Keratinocyte (primary cell): ENCODE measurements around the gene SQSTM1.

ENCODE experiments used
- EZH2 ChIP-seq: IDR thresholded peaks from one replicate; pipeline ENCODE4 v1.6.1; 2012; ENCODE audit warnings: inconsistent platforms, mild to moderate bottlenecking, low read length, moderate library complexity
- TF ChIP-seq, protein P1 (sequence below), 3 experiments: IDR thresholded peaks in 1 of 3; conservative IDR thresholded peaks in 1 of 3; optimal IDR thresholded peaks in 1 of 3; 2 replicates in 2 of 3; 3 replicates in 1 of 3; pipeline versions ENCODE3 to v1.5.1; 2011; ENCODE audit warnings: low read length in 3 of 3, mild to moderate bottlenecking in 3 of 3, moderate library complexity in 2 of 3, control low read depth in 1 of 3, inconsistent platforms in 1 of 3; ENCODE audit not compliant: insufficient read depth in 2 of 3; ENCODE audit errors: extremely low read depth in 1 of 3

DNA sequence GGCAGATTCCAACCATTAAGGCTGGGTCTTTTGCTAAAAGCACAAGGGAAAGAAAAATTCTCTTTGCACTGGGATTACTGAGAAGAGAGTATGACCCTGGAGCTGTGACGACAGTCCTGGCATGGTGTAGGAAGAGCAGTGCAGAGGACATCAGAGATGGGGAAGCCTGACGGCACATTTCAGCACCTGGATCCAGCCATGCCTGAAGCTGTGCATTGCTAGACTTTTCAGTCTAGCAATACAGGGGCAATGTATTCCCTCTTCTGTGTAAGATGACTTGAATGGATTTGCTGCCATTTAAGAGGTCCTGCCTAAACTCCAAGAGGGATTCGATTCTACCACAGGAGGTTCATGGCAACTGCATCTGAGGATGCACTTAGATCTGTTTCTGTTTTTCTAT lies 50.2 kb downstream of the SQSTM1 start:
- TF ChIP-seq, protein P1, sequence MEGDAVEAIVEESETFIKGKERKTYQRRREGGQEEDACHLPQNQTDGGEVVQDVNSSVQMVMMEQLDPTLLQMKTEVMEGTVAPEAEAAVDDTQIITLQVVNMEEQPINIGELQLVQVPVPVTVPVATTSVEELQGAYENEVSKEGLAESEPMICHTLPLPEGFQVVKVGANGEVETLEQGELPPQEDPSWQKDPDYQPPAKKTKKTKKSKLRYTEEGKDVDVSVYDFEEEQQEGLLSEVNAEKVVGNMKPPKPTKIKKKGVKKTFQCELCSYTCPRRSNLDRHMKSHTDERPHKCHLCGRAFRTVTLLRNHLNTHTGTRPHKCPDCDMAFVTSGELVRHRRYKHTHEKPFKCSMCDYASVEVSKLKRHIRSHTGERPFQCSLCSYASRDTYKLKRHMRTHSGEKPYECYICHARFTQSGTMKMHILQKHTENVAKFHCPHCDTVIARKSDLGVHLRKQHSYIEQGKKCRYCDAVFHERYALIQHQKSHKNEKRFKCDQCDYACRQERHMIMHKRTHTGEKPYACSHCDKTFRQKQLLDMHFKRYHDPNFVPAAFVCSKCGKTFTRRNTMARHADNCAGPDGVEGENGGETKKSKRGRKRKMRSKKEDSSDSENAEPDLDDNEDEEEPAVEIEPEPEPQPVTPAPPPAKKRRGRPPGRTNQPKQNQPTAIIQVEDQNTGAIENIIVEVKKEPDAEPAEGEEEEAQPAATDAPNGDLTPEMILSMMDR (optimal IDR thresholded peaks at IDR 0.05 in 1 of 3, IDR thresholded peaks at IDR 0.05 in 1 of 3, conservative IDR thresholded peaks at IDR 0.05 in 1 of 3; ENCODE audit: extremely low read depth in 1 of 3, insufficient read depth in 2 of 3, low read length in 3 of 3): no peak
- no peak for TF ChIP-seq EZH2
